Effector memory CD8-positive, alpha-beta T cell (primary cell): ENCODE measurements around the gene SPOCK1.
"Not testable (repeated sequence)": the region's sequence is repeated elsewhere in the genome, so short reads cannot be mapped to it uniquely, and the experiment has no call there.

ENCODE experiments used
- ATAC-seq: fragments of 150-1000 bp; cut with Tn5 transposase; replicated peaks from 2 replicates; pipeline ENCODE4 v1.10.0; 2021; ENCODE audit warnings: mild to moderate bottlenecking, moderate library complexity
- DNase-seq, 3 experiments: peaks; one replicate each; pipeline ENCODE4 v3.0.0; 2021
- H3K27ac Mint-ChIP-seq, 2 donors: one replicate each; pipeline ENCODE4 v1.8.0; 2022; ENCODE audit warnings: mild to moderate bottlenecking in 2 of 2, mixed read lengths in 2 of 2, moderate library complexity in 2 of 2
- H3K27me3 Mint-ChIP-seq, 2 donors: one replicate each; pipeline ENCODE4 v1.8.0; 2022; ENCODE audit warnings: mixed read lengths in 2 of 2
- H3K36me3 Mint-ChIP-seq: one replicate; pipeline ENCODE4 v1.8.0; 2022; ENCODE audit warnings: mild to moderate bottlenecking, moderate library complexity, mixed read lengths; ENCODE audit not compliant: insufficient read depth
- H3K4me1 Mint-ChIP-seq, 2 donors: one replicate each; pipeline ENCODE4 v1.8.0; 2022; ENCODE audit warnings: low read depth in 2 of 2, mixed read lengths in 2 of 2
- H3K4me3 Mint-ChIP-seq, 2 donors: one replicate each; pipeline ENCODE4 v1.8.0; 2022; ENCODE audit warnings: mild to moderate bottlenecking in 2 of 2, mixed read lengths in 2 of 2, moderate library complexity in 2 of 2
- H3K9me3 Mint-ChIP-seq, 2 donors: one replicate each; pipeline ENCODE4 v1.8.0; 2022; ENCODE audit warnings: mixed read lengths in 2 of 2

Gene SPOCK1

DNA sequence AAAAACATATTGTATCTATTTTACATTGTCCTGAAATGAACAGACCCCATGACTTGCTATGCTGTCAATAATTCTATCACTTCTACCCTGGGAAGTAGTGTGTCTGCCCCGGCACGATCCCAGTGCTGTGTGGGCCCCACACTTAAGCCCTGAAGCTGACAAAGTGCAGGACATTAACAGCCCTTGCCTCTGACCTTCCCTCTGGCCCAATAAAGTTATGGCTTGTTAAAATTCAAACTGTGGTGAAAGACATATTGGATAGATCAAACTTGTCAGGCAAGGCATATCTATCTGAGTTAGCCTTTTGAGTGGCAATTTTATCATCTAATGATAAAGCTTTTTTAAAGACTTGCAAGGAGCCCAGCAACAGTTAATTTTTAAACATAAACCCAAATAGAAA lies 229.2 kb downstream of the SPOCK1 start:
- DNase-seq (no peak), ATAC-seq (no peak)
- H3K9me3 Mint-ChIP-seq, result no peaks in the 10 kb centered on the region
- H3K27ac Mint-ChIP-seq, result no peak overlapping the region
- H3K36me3 Mint-ChIP-seq, result no peaks in the 10 kb centered on the region
- H3K27me3 Mint-ChIP-seq, result peaks cover 0 to 10% of the 10 kb centered on the region in 2 donors
- no peak overlapping the region for H3K4me3 Mint-ChIP-seq
- no peaks in the 10 kb centered on the region for H3K4me1 Mint-ChIP-seq

DNA sequence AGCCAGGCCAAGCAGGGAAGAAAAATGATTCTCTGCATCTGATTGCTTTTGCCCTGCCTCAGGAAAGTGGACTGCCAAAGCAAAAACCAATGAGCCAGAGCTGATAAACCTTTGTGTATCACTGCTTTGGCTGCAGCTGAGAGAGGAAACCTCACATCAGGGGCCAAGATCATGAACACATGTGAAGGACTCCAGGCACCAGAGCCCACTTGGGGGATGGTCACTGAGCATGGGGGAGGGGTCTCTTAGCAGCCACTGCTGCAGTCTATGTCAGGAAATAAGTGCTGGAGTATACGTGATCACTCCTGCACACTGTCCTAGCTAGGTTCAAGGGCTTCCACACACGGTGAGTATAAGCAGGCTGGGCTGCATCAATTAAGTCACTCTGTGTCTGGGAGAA lies 229.9 kb downstream of the SPOCK1 start:
- Mint-ChIP-seq H3K9me3 (peaks cover 0 to 2% of the 10 kb centered on the region in 2 donors), H3K4me3 (no peak overlapping the region), H3K36me3 (no peaks in the 10 kb centered on the region), H3K4me1 (no peaks in the 10 kb centered on the region), H3K27ac (no peak overlapping the region), H3K27me3 (peaks cover 0 to 15% of the 10 kb centered on the region in 2 donors)
- no peak for ATAC-seq
- DNase-seq, result no peak

GRCh38 chr5:137268646-137269045 lies 230.5 kb downstream of the SPOCK1 start:
- H3K27ac Mint-ChIP-seq, result no peak overlapping the region
- H3K4me3 Mint-ChIP-seq, result no peak overlapping the region
- no peaks in the 10 kb centered on the region for H3K36me3 Mint-ChIP-seq
- peaks cover 0 to 18% of the 10 kb centered on the region in 2 donors for H3K27me3 Mint-ChIP-seq
- ATAC-seq (no peak), DNase-seq (no peak)
- H3K4me1 Mint-ChIP-seq, result no peaks in the 10 kb centered on the region
- peaks cover 0 to 3% of the 10 kb centered on the region in 2 donors for H3K9me3 Mint-ChIP-seq

GRCh38 chr5:137266186-137266585 lies 232.9 kb downstream of the SPOCK1 start:
- Mint-ChIP-seq H3K27me3 (peaks cover 0 to 18% of the 10 kb centered on the region in 2 donors), H3K27ac (no peak overlapping the region), H3K36me3 (no peaks in the 10 kb centered on the region), H3K9me3 (peaks cover 0 to 3% of the 10 kb centered on the region in 2 donors), H3K4me1 (no peaks in the 10 kb centered on the region), H3K4me3 (no peak overlapping the region)
- DNase-seq (no peak), ATAC-seq (no peak)

DNA sequence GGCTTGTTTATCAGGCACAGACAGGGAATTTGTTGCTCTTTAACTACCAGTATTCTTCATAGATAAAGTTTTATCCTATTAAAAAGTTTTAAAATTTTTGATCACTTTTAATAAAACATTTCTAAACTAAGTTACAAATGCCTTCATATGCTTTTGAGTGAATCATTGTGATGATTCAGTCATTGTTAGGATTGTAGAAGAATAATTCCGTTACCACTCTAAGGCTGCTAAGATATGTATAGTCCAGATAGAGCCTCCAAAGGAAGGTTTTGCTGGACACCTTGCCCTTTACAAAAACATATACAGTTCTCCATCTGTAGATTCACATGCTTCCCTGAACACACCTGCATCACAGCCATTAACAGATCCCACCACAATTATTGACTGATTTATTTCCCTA lies 233.7 kb downstream of the SPOCK1 start:
- ATAC-seq, result no peak
- H3K27me3 Mint-ChIP-seq, result peaks cover 0 to 18% of the 10 kb centered on the region in 2 donors
- no peaks in the 10 kb centered on the region for H3K4me1 Mint-ChIP-seq
- H3K36me3 Mint-ChIP-seq, result no peaks in the 10 kb centered on the region
- H3K27ac Mint-ChIP-seq, result no peak overlapping the region
- no peak overlapping the region for H3K4me3 Mint-ChIP-seq
- H3K9me3 Mint-ChIP-seq, result peaks cover 0 to 3% of the 10 kb centered on the region in 2 donors
- DNase-seq, result no peak

DNA sequence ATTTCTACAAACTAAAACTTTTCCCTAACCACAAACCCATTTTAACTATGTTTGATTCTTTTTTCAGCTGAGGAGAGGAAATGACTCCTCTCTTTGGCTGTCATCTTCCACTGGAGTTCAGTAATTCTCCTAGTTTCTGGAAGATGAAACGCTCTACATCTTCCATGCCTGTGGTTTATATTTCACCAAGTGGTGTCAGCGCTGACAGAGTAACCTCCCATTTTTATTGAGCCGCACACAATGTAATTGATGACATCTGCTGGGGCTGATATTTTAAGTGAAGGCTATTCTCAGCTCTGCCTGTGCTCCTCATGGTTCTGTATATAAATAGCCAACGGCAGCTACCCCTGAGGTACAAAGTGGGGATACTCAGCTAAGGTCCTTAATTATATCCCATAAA lies 234.6 kb downstream of the SPOCK1 start:
- H3K4me3 Mint-ChIP-seq, result no peak overlapping the region
- no peak for ATAC-seq
- no peaks in the 10 kb centered on the region for H3K36me3 Mint-ChIP-seq
- no peak overlapping the region for H3K27ac Mint-ChIP-seq
- DNase-seq, result no peak
- H3K4me1 Mint-ChIP-seq, result no peaks in the 10 kb centered on the region
- H3K27me3 Mint-ChIP-seq, result peaks cover 0 to 18% of the 10 kb centered on the region in 2 donors
- peaks cover 0 to 3% of the 10 kb centered on the region in 2 donors for H3K9me3 Mint-ChIP-seq

DNA sequence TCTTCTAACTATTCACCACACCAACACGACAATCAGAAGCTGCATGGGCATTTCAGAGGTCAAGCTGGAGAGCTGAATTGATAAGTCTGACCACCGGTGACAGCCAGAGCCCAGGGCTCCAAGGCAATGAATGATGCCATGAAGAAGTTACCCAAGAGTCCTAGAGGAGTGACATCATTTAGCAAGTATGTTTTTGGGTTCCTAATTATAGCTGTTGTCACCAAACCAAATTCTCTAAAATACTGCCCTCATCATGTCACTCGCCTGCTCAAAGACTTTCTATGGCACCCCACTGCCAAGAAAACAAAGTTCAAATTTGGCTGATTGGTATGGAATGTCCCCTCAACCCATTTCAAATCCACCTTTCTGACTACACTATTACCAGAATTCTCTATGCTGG lies 235.1 kb downstream of the SPOCK1 start:
- H3K27me3 Mint-ChIP-seq, result peaks cover 2 to 18% of the 10 kb centered on the region in 2 donors
- DNase-seq (no peak), ATAC-seq (no peak)
- no peaks in the 10 kb centered on the region for H3K4me1 Mint-ChIP-seq
- no peak overlapping the region for H3K27ac Mint-ChIP-seq
- peaks cover 0 to 3% of the 10 kb centered on the region in 2 donors for H3K9me3 Mint-ChIP-seq
- no peaks in the 10 kb centered on the region for H3K36me3 Mint-ChIP-seq
- no peak overlapping the region for H3K4me3 Mint-ChIP-seq

DNA sequence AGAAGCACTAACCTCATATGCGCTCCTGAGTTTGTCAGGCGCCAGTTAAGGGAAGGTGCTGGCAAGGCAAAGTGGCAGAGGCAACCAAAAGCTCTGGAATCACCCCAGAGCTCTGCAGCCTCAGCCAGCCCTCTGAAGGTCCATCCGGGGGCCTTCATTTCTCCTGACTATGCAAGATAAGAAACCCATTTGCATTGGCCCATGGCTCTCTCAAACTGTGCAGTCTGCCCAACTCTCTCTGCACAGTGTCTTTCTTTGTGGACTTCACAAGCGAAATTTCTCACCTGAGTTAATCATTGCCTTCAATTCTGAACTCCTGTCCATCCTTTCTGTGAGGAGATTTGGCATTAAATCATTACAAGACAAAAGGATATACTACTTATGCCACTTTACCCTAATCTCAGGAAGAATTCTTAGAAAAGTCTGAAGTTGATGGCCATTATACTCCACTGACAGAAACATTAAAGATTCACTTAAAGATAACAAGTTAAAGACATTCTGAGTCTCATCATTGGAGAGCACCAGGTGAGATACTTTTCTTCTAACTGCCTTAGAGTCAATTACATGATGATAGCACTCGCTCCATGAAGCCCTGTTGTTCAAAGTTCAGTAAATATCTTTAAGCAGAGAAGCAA lies 235.6 kb downstream of the SPOCK1 start:
- Mint-ChIP-seq H3K9me3 (peaks cover 0 to 3% of the 10 kb centered on the region in 2 donors), H3K36me3 (no peaks in the 10 kb centered on the region), H3K4me1 (no peaks in the 10 kb centered on the region), H3K27ac (no peak overlapping the region), H3K4me3 (no peak overlapping the region), H3K27me3 (peaks cover 6 to 18% of the 10 kb centered on the region in 2 donors)
- no peak for DNase-seq
- no peak for ATAC-seq

DNA sequence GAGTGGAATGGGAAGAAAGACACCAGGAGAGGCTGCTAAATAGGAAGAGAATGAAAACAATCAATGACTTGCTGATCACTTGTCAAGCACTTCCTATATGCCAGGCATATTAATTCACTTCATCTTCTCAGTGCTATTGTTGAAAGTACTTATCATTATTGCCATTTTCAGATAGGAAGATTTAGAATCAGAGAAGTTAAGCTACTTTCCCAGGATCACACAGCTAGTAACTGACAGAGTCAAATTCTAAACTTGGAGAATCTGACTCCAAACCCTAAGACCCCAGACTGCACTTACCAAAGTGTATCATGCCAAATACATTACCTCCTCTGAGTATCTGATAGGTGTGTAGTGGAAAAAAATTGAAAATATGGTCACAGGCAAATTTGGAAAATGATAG lies 236.3 kb downstream of the SPOCK1 start:
- Mint-ChIP-seq H3K4me1 (no peaks in the 10 kb centered on the region), H3K36me3 (no peaks in the 10 kb centered on the region), H3K27me3 (peaks cover 8 to 18% of the 10 kb centered on the region in 2 donors), H3K27ac (no peak overlapping the region), H3K9me3 (peaks cover 2 to 3% of the 10 kb centered on the region in 2 donors), H3K4me3 (no peak overlapping the region)
- ATAC-seq, result no peak
- DNase-seq, result no peak

DNA sequence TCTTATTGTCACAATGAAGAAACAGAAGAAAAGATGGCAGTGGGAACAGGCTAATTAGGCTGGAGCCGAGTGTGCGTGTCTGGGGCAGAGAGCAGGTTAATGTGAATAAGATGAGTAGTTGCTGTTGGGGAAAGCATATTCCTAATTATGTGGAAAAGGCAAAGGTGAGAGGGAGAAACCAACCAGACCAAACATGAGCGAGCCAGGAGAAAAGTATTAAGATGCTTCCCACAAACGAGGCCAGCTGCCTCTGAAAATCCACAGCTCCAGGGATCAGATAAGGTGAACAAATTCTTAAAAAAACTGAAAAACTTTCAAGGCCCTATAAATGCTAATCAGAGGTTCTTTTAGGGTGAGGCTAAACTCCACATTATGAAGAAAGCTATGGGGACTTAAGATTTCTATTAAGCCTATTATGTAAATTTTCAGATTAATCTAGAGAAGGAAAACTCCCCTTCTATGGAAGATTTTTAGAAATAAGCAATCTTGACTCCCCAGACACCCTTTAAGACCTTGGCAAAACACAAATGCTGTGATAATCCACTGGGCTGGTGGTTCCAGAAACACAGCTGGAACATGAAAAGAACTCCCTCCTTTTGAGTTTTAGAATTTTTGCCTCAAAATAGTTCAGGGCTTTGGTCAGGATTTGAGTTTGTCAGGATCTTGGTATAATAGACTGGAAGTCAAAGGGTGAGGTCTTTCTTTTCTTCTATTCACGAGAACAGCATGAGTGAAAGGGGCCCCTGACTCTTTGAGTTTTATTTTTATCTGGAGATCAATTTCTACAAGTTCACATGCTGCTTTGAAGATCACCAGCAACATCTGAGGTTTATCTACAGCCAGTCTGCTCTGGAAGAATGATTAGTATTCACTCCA lies 238.1 kb downstream of the SPOCK1 start:
- Mint-ChIP-seq H3K36me3 (no peaks in the 10 kb centered on the region), H3K4me3 (no peak overlapping the region), H3K9me3 (peaks cover 5 to 14% of the 10 kb centered on the region in 2 donors), H3K4me1 (no peaks in the 10 kb centered on the region), H3K27ac (no peak overlapping the region), H3K27me3 (peaks cover 13 to 14% of the 10 kb centered on the region in 2 donors)
- DNase-seq (no peak), ATAC-seq (no peak)

DNA sequence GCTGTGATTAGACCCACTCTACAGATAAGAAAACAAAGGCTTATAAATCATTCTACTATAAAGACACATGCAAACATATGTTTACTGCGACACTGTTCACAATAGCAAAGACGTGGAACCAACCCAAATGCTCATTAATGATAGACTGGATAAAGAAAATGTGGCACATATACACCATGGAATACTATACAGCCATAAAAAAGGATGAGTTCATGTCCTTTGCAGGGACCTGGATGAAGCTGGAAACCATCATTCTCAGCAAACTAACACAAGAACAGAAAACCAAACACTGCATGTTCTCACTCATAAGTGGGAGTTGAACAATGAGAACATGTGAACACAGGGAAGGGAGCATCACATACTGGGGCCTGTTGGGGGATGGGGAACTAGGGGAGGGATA lies 240.0 kb downstream of the SPOCK1 start:
- H3K4me3 Mint-ChIP-seq, DNase-seq, H3K4me1 Mint-ChIP-seq, ATAC-seq, H3K27ac Mint-ChIP-seq, H3K36me3 Mint-ChIP-seq: not testable (repeated sequence)
- H3K27me3 Mint-ChIP-seq, result peaks cover 1 to 13% of the 10 kb centered on the region in 2 donors
- peaks cover 2 to 14% of the 10 kb centered on the region in 2 donors for H3K9me3 Mint-ChIP-seq

DNA sequence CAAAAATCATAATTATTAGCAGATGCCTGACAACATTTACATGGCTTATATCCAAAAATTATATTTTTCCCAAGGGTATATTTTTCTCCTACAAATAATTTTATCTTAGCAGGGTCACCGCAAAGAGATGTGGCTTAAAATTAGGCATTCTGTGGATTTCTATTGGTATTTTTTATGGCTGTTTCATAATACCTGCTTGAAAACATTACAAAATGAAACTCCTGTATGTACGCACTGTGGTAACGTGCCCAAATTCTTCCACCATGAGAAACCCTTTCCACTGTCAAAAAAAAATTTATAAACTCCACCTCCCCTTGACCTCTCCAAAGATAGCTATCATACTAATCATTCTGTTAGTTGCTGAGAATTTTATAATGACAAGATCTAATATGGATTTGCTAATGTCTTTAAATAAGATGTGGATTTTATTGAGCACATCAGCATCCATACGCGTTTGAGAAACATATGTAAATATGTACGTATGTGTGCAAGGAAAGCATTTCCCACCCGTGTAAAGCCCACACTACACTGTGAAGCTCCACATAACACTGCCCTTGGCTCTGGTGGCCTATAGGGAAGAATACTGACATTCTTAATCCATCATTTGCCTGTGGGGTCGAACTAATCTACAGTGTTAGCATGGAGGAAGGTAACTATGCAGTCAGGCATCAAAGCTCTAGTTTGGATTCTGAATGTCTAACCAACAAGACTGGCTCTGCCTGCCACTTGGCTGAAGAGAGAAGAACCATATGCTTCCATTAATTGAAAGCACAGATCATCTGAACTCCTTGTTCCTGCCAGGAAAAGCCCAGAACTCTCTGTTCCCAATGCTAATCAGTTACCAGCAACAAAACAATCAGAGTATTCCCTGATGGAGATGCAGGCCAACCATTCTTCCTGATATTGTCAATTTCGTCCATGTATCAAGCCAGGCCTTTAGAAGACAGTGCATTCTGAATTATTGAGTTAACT lies 244.7 kb downstream of the SPOCK1 start:
- ATAC-seq (no peak), DNase-seq (no peak)
- no peak overlapping the region for H3K4me3 Mint-ChIP-seq
- peaks cover 0 to 13% of the 10 kb centered on the region in 2 donors for H3K27me3 Mint-ChIP-seq
- peaks cover 4% of the 10 kb centered on the region for H3K36me3 Mint-ChIP-seq
- H3K9me3 Mint-ChIP-seq, result peaks cover 2 to 14% of the 10 kb centered on the region in 2 donors
- no peaks in the 10 kb centered on the region for H3K4me1 Mint-ChIP-seq
- H3K27ac Mint-ChIP-seq, result no peak overlapping the region

DNA sequence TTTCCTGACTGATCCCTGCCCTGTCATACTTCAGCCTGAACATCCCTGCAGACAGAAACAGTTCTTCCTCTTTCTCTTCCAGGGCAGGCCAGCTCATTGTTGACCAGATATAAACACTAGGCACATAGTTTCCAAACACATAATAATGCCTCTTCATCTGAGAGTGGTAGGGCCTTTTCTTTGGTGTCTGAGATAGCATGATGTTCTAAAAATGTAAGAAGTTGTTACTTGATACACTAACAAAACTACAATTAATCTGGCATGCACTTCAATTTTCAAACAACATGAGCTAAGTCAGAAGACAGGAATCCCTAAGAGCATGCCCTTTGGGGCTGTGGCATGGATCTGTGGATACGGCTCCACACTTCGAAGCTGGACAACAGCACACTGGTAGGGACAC lies 246.6 kb downstream of the SPOCK1 start:
- H3K9me3 Mint-ChIP-seq, result peaks cover 2 to 10% of the 10 kb centered on the region in 2 donors
- ATAC-seq (no peak), DNase-seq (no peak)
- H3K27ac Mint-ChIP-seq, result no peak overlapping the region
- no peaks in the 10 kb centered on the region for H3K4me1 Mint-ChIP-seq
- H3K4me3 Mint-ChIP-seq, result no peak overlapping the region
- peaks cover 4% of the 10 kb centered on the region for H3K36me3 Mint-ChIP-seq
- H3K27me3 Mint-ChIP-seq, result peaks cover 0 to 3% of the 10 kb centered on the region in 2 donors
